Motor neuron (in vitro differentiated cells): ENCODE measurements around the gene TPRKB. TPM values are rescaled to one million over a fixed set of nuclear protein-coding genes. Genes with fewer than 3 reads are reported as not detected.
A peak's percentile ranks its signal among the peaks of the same experiment; 100 is the strongest.
"Not testable (repeated sequence)": the region's sequence is repeated elsewhere in the genome, so short reads cannot be mapped to it uniquely, and the experiment has no call there.

Experiments
- ATAC-seq, 8 experiments: fragments of 200-7000 bp; cut with Tn5 transposase; replicated peaks in 6 of 8; 2 replicates each; pipeline ENCODE4 v1.8.0; 2021; ENCODE audit warnings: mild to moderate bottlenecking in 8 of 8, moderate library complexity in 8 of 8
- H3K27ac ChIP-seq, 2 donors: fragments of 250-450 bp; sonication (Bioruptor Pico); 2 replicates each; pipeline ENCODE4 v1.9.0; 2021; ENCODE audit warnings: antibody characterized with exemption in 2 of 2, mild to moderate bottlenecking in 2 of 2, moderate library complexity in 1 of 2
- H3K4me1 ChIP-seq, 2 donors: fragments of 250-450 bp; sonication (Bioruptor Pico); replicated peaks in 1 of 2; 2 replicates each; pipeline ENCODE4 v1.6.1; 2021; ENCODE audit warnings: antibody characterized with exemption in 2 of 2, mild to moderate bottlenecking in 2 of 2, moderate library complexity in 1 of 2
- H3K4me3 ChIP-seq, 5 donors: fragments of 250-450 bp; sonication (Bioruptor Pico); 2 replicates each; pipeline ENCODE4 v1.9.0; 2021; ENCODE audit warnings: antibody characterized with exemption in 5 of 5, mild to moderate bottlenecking in 5 of 5, moderate library complexity in 4 of 5
- WGBS, 10 experiments: fragments of 450-650 bp; shearing (Covaris generic); methylation state at CpG; one replicate each; pipeline ENCODE4 v1.0.0; 2022; 5-methylcytosine and 5-hydroxymethylcytosine counted together
- in situ Hi-C, 9 experiments: fragments of 400-800 bp; cut with MboI; loops; one replicate each; pipeline ENCODE4 v1.15.0; 2021; ENCODE audit warnings: low sequenced_read_pairs in 9 of 9, low pct_unique_long_range_greater_than_20kb in 2 of 9; ENCODE audit not compliant: unreplicated experiment in 9 of 9
- total RNA-seq, 8 experiments: library from RNA; unstranded; fragments of 300-600 nt; gene quantifications; 2 replicates each; pipeline versions ENCODE4 v1.2.3 to v1.2.4, GENCODE V29; 2022

The TPRKB gene
- total RNA-seq, 8 experiments from 2014 or later = 35.7 to 74.4 (median 45.5) TPM

- H3K4me3 ChIP-seq = no peak overlapping the region
- H3K4me1 ChIP-seq = no peaks in the 10 kb centered on the region
- ATAC-seq = no peak
- in situ Hi-C loops = no loop called here
- no peak overlapping the region for H3K27ac ChIP-seq
- WGBS, 10 experiments = 40 to 93% (median 67%) methylated on average over 1 to 3 of the region's 3 CpGs; no CpG with 5 or more reads in 4 of the 10 experiments
Measured at GRCh38 chr2:73728043-73728442, 9.1 kb downstream of the TPRKB start.

- ATAC-seq, in situ Hi-C loops, H3K27ac ChIP-seq, H3K4me1 ChIP-seq, H3K4me3 ChIP-seq: not testable (repeated sequence)
- no CpG with 5 or more reads among the region's 1 CpG for WGBS, 10 experiments
Measured at GRCh38 chr2:73726657-73727056, 10.5 kb downstream of the TPRKB start.

- H3K4me1 ChIP-seq = no peaks in the 10 kb centered on the region
- in situ Hi-C loops = no loop called here
Measured at GRCh38 chr2:73718851-73719621, 18.1 kb downstream of the TPRKB start.

GRCh38 chr2:73718421-73718820 is 18.7 kb downstream of the TPRKB start:
- H3K4me3 ChIP-seq = no peak overlapping the region
- ATAC-seq = no peak
- in situ Hi-C loops = no loop called here
- 0 to 100% (median 40%) methylated on average over 1 to 6 of the region's 6 CpGs; no CpG with 5 or more reads in 3 of the 10 experiments for WGBS, 10 experiments
- H3K4me1 ChIP-seq = no peaks in the 10 kb centered on the region
- no peak overlapping the region for H3K27ac ChIP-seq

More at GRCh38 chr2:73718851-73719621, 18.1 kb downstream of the TPRKB start:
- H3K4me3 ChIP-seq = no peak overlapping the region
- H3K27ac ChIP-seq = no peak overlapping the region
- WGBS, 10 experiments = 51 to 92% (median 75%) methylated on average over 2 to 6 of the region's 11 CpGs; no CpG with 5 or more reads in 6 of the 10 experiments
- no peak for ATAC-seq

GRCh38 chr2:73717695-73718094 is 19.4 kb downstream of the TPRKB start:
- no CpG with 5 or more reads among the region's 4 CpGs for WGBS, 10 experiments
- in situ Hi-C loops, ATAC-seq, H3K4me3 ChIP-seq, H3K4me1 ChIP-seq, H3K27ac ChIP-seq: not testable (repeated sequence)

- ATAC-seq = no peak
- no peak overlapping the region for H3K4me3 ChIP-seq
- in situ Hi-C loops = no loop called here
- H3K4me1 ChIP-seq = no peaks in the 10 kb centered on the region
- H3K27ac ChIP-seq = no peak overlapping the region
Measured at GRCh38 chr2:73717251-73717606, 19.9 kb downstream of the TPRKB start.

GRCh38 chr2:73716543-73717250 is 20.4 kb downstream of the TPRKB start:
- Histone ChIP-seq H3K4me3 (no peak overlapping the region), H3K27ac (no peak overlapping the region), H3K4me1 (no peaks in the 10 kb centered on the region)
- WGBS, 10 experiments = 0 to 77% (median 60%) methylated on average over 2 to 8 of the region's 8 CpGs
- in situ Hi-C loops = no loop called here
- peak in 2 of 8 experiments; percentile 49 to 77 for ATAC-seq

GRCh38 chr2:73714091-73714490 is 23.1 kb downstream of the TPRKB start:
- 0 to 100% (median 59%) methylated on average over 1 to 2 of the region's 2 CpGs for WGBS, 10 experiments
- Histone ChIP-seq H3K4me1 (no peaks in the 10 kb centered on the region), H3K27ac (no peak overlapping the region), H3K4me3 (no peak overlapping the region)
- ATAC-seq = no peak
- in situ Hi-C loops = no loop called here

- no peak for ATAC-seq
- Histone ChIP-seq H3K4me1 (no peaks in the 10 kb centered on the region), H3K27ac (no peak overlapping the region), H3K4me3 (no peak overlapping the region)
- 17 to 100% (median 93%) methylated on average over 1 to 4 of the region's 9 CpGs; no CpG with 5 or more reads in 4 of the 10 experiments for WGBS, 10 experiments
- in situ Hi-C loops = no loop called here
Measured at GRCh38 chr2:73708527-73708926, 28.6 kb downstream of the TPRKB start.

- no peak overlapping the region for H3K4me3 ChIP-seq
- no peaks in the 10 kb centered on the region for H3K4me1 ChIP-seq
- 0 to 64% (median 40%) methylated on average over 1 to 2 of the region's 3 CpGs; no CpG with 5 or more reads in 6 of the 10 experiments for WGBS, 10 experiments
- ATAC-seq = no peak
- in situ Hi-C loops = no loop called here
- no peak overlapping the region for H3K27ac ChIP-seq
Measured at GRCh38 chr2:73707636-73708035, 29.5 kb downstream of the TPRKB start.

- ATAC-seq = no peak
- in situ Hi-C loops = no loop called here
- 0 to 90% (median 42%) methylated on average over 1 to 3 of the region's 5 CpGs; no CpG with 5 or more reads in 4 of the 10 experiments for WGBS, 10 experiments
- H3K4me1 ChIP-seq = no peaks in the 10 kb centered on the region
- no peak overlapping the region for H3K4me3 ChIP-seq
- no peak overlapping the region for H3K27ac ChIP-seq
Measured at GRCh38 chr2:73707058-73707457, 30.1 kb downstream of the TPRKB start.

GRCh38 chr2:73705091-73705490 is 32.1 kb downstream of the TPRKB start:
- 60 to 100% methylated on average over 2 to 3 of the region's 7 CpGs; no CpG with 5 or more reads in 8 of the 10 experiments for WGBS, 10 experiments
- no peak overlapping the region for H3K4me3 ChIP-seq
- in situ Hi-C loops = no loop called here
- no peak overlapping the region for H3K27ac ChIP-seq
- H3K4me1 ChIP-seq = peaks cover 0 to 6% of the 10 kb centered on the region in 2 donors
- no peak for ATAC-seq

GRCh38 chr2:73704285-73704684 is 32.9 kb downstream of the TPRKB start:
- Histone ChIP-seq H3K4me3 (no peak overlapping the region), H3K27ac (no peak overlapping the region), H3K4me1 (peaks cover 0 to 11% of the 10 kb centered on the region in 2 donors)
- WGBS, 10 experiments = 8 to 100% (median 75%) methylated on average over 1 to 4 of the region's 6 CpGs; no CpG with 5 or more reads in 2 of the 10 experiments
- in situ Hi-C loops = no loop called here
- no peak for ATAC-seq
